Measurements from ENCODE around the gene OXSM.
A peak's percentile ranks its signal among the peaks of the same experiment; 100 is the strongest.

OXSM gene

GRCh38 chr3:25781758-25782594 is 7.9 kb upstream of the OXSM start:
- Histone ChIP-seq H3K27me3 (ENCODE audit: control insufficient read depth, insufficient read depth, low read length) (no peaks in the 10 kb centered on the region), H3K4me3 (ENCODE audit: low read length) (peak overlapping the region; percentile 97), H3K4me2 (ENCODE audit: low read length) (peak overlapping the region; percentile 90), H3K4me1 (ENCODE audit: control insufficient read depth, insufficient read depth, low read length) (peaks cover 18% of the 10 kb centered on the region), H3K36me3 (ENCODE audit: insufficient read depth, low read length) (peaks cover 6% of the 10 kb centered on the region), H3K9ac (ENCODE audit: low read depth, low read length) (peak overlapping the region; percentile 89), H3K9me3 (replicated peaks; ENCODE audit: low read length) (no peaks in the 10 kb centered on the region)

DNA sequence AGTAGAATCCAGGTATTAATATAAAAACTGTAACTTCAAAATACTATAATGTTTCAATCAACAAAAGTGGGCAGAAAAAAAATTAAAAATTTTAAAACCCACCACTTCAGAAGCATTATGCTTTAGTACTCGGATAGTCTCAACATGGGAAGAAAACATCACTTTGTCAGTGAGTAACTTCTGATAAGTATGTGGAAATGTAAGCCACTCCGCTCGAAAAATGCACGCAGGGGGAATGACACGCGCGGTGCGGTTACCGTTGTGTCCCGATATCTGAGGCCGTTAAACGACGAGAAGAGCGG is 7.3 kb upstream of the OXSM start:
- Histone ChIP-seq H3K9me3 (replicated peaks; ENCODE audit: low read length) (no peaks in the 10 kb centered on the region), H3K4me2 (ENCODE audit: low read length) (peak overlapping the region; percentile 90), H3K36me3 (ENCODE audit: insufficient read depth, low read length) (peaks cover 2% of the 10 kb centered on the region), H3K9ac (ENCODE audit: low read depth, low read length) (peak overlapping the region; percentile 89), H3K4me1 (ENCODE audit: control insufficient read depth, insufficient read depth, low read length) (peaks cover 18% of the 10 kb centered on the region), H3K27me3 (ENCODE audit: control insufficient read depth, insufficient read depth, low read length) (no peaks in the 10 kb centered on the region), H3K4me3 (ENCODE audit: low read length) (peak overlapping the region; percentile 97)

GRCh38 chr3:25782938-25783660 is 6.8 kb upstream of the OXSM start, which contains the start of gene NGLY1:
Gene NGLY1, minus strand, starts transcription at chr3:25783443. Its CDS starts 53 bp downstream, at chr3:25783390.
- peak within 1 kb of the TSS; percentile 97 for H3K4me3 ChIP-seq (ENCODE audit: low read length)
- peaks cover 18% of the 10 kb centered on the region for H3K4me1 ChIP-seq (ENCODE audit: control insufficient read depth, insufficient read depth, low read length)
- H3K9me3 ChIP-seq (replicated peaks; ENCODE audit: low read length) = no peaks in the 10 kb centered on the region
- H3K27me3 ChIP-seq (ENCODE audit: control insufficient read depth, insufficient read depth, low read length) = no peaks in the 10 kb centered on the region
- H3K36me3 ChIP-seq (ENCODE audit: insufficient read depth, low read length) = no peaks in the 10 kb centered on the region
- H3K4me2 ChIP-seq (ENCODE audit: low read length) = peak within 1 kb of the TSS; percentile 90
- peak within 1 kb of the TSS; percentile 89 for H3K9ac ChIP-seq (ENCODE audit: low read depth, low read length)

DNA sequence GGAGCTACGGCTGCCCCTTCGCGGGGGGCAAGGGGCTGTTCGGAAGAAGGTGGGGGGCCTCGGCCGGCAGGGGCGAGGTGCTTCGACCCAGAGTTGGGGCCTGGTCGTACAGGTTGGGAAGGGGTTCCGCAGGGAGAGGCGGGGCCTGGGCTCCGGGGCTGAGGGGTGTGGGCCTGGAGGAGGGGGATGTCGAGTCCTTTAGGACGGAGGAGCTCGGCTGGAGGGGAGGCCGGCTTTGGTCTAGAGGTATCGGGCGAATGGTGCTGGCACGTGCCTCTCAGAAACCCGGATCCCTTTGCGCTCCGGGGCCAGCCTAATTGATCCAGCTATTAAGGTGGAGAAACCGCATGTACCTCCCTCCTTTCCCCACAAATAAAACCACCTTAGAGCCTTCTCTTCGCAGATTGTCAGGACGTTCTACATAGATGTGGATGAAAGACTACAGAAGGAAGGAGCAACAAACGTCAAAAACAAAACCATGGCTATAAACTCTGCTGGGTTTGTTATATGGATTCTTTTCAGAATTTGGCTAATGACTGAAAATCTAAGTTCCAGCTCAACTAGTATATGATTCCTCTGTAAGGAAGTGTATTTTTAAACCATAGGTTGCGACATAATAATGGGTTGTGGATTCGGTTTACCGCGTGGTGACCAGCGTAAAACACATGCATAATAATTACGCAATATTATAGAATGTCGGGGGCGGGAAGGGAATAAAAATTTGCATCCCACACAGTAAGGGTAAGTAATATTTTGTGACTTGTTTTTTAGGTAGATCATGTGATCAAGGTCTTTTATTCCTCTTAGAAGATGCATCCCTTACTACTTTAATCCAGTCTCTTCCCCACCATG is 6.0 kb upstream of the OXSM start:
- no peaks in the 10 kb centered on the region for H3K27me3 ChIP-seq (ENCODE audit: control insufficient read depth, insufficient read depth, low read length)
- H3K9ac ChIP-seq (ENCODE audit: low read depth, low read length) = peak overlapping the region; percentile 81
- peak overlapping the region; percentile 83 for H3K4me3 ChIP-seq (ENCODE audit: low read length)

DNA sequence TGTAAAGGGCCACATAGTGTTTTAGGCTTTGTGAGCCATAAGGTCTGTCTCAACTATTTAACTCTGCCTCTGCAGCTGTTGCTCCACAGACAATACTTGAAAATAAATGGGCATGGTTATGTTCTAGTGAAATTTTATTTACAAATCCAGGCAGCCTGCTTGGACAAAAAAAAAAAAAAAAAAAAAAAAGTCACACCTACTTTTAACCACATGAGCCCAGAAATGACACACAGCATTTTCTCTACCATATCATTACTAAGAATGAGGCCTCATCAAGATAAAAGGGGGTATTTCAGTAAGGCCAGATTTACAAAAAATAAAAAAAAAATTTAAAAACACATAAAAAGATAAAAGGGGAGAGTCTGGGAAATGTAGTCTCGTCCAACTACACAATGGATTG is 4.9 kb upstream of the OXSM start:
- H3K27me3 ChIP-seq (ENCODE audit: control insufficient read depth, insufficient read depth, low read length) = no peaks in the 10 kb centered on the region
- no peak overlapping the region for H3K4me2 ChIP-seq (ENCODE audit: low read length)

More for the DNA sequence above, 6.0 kb upstream of the OXSM start:
- Histone ChIP-seq H3K36me3 (ENCODE audit: insufficient read depth, low read length) (no peaks in the 10 kb centered on the region), H3K9me3 (replicated peaks; ENCODE audit: low read length) (no peaks in the 10 kb centered on the region), H3K4me1 (ENCODE audit: control insufficient read depth, insufficient read depth, low read length) (peaks cover 22% of the 10 kb centered on the region), H3K4me2 (ENCODE audit: low read length) (peak overlapping the region; percentile 87)

DNA sequence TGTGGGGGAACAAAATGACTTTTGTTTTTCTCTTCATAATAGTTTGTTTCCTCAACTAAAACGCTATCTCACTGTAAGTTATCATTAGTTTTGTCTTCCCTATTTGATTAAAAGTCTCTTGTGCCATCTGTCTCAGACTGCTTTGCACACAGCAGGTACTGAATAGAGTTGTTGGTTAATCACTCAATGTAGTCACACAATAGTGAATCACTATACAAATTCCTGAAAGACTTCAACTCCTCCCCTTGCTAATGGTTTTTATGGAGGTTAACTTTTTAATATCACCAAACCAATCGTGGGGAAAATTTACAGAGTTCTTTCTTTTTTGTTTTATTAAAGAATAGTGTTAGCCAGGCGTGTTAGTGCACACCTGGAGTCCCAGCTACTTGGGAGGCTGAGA is 4.1 kb upstream of the OXSM start:
- H3K4me1 ChIP-seq (ENCODE audit: control insufficient read depth, insufficient read depth, low read length) = peaks cover 30% of the 10 kb centered on the region
- no peaks in the 10 kb centered on the region for H3K36me3 ChIP-seq (ENCODE audit: insufficient read depth, low read length)
- no peak overlapping the region for H3K9ac ChIP-seq (ENCODE audit: low read depth, low read length)
- H3K4me3 ChIP-seq (ENCODE audit: low read length) = no peak overlapping the region
- no peaks in the 10 kb centered on the region for H3K9me3 ChIP-seq (replicated peaks; ENCODE audit: low read length)
- no peak overlapping the region for H3K4me2 ChIP-seq (ENCODE audit: low read length)
- no peaks in the 10 kb centered on the region for H3K27me3 ChIP-seq (ENCODE audit: control insufficient read depth, insufficient read depth, low read length)

More for the DNA sequence above, 4.9 kb upstream of the OXSM start:
- Histone ChIP-seq H3K9ac (ENCODE audit: low read depth, low read length) (no peak overlapping the region), H3K4me1 (ENCODE audit: control insufficient read depth, insufficient read depth, low read length) (peaks cover 27% of the 10 kb centered on the region), H3K36me3 (ENCODE audit: insufficient read depth, low read length) (no peaks in the 10 kb centered on the region), H3K9me3 (replicated peaks; ENCODE audit: low read length) (no peaks in the 10 kb centered on the region), H3K4me3 (ENCODE audit: low read length) (no peak overlapping the region)

- H3K4me2 ChIP-seq (ENCODE audit: low read length) = no peak overlapping the region
- no peak overlapping the region for H3K4me3 ChIP-seq (ENCODE audit: low read length)
- no peak overlapping the region for H3K9ac ChIP-seq (ENCODE audit: low read depth, low read length)
- peaks cover 9% of the 10 kb centered on the region for H3K36me3 ChIP-seq (ENCODE audit: insufficient read depth, low read length)
- H3K4me1 ChIP-seq (ENCODE audit: control insufficient read depth, insufficient read depth, low read length) = peaks cover 25% of the 10 kb centered on the region
- H3K9me3 ChIP-seq (replicated peaks; ENCODE audit: low read length) = no peaks in the 10 kb centered on the region
- H3K27me3 ChIP-seq (ENCODE audit: control insufficient read depth, insufficient read depth, low read length) = no peaks in the 10 kb centered on the region
Measured at GRCh38 chr3:25787689-25788088, 2.2 kb upstream of the OXSM start.

GRCh38 chr3:25789209-25789595 is 688 bp upstream of the OXSM start:
- Histone ChIP-seq H3K9me3 (replicated peaks; ENCODE audit: low read length) (no peaks in the 10 kb centered on the region), H3K9ac (ENCODE audit: low read depth, low read length) (peak overlapping the region; percentile 88), H3K36me3 (ENCODE audit: insufficient read depth, low read length) (peaks cover 9% of the 10 kb centered on the region), H3K4me2 (ENCODE audit: low read length) (peak overlapping the region; percentile 80), H3K4me1 (ENCODE audit: control insufficient read depth, insufficient read depth, low read length) (peaks cover 20% of the 10 kb centered on the region), H3K4me3 (ENCODE audit: low read length) (peak overlapping the region; percentile 85), H3K27me3 (ENCODE audit: control insufficient read depth, insufficient read depth, low read length) (no peaks in the 10 kb centered on the region)

DNA sequence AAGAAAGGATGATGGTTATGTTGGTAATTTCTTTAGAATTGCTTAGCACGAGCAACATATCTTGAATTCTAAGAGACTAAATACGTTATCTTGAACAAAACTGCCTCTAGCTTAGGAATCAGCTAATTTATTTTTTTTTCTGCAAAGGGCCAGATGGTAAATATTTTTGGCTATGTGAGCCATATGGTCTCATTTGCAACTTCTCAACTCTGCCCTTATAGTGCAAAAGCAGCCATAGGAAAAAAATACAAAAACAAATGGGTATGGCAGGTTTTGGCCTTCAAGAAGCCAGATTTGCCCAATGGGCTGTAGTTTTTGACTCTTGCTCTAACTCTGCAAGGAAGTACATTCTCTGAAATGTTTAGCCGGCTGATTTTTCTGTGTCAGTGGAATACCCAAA is 11.9 kb downstream of the OXSM start:
- Histone ChIP-seq H3K4me3 (ENCODE audit: low read length) (no peak overlapping the region), H3K4me2 (ENCODE audit: low read length) (no peak overlapping the region), H3K27me3 (ENCODE audit: control insufficient read depth, insufficient read depth, low read length) (no peaks in the 10 kb centered on the region), H3K9me3 (replicated peaks; ENCODE audit: low read length) (no peaks in the 10 kb centered on the region), H3K4me1 (ENCODE audit: control insufficient read depth, insufficient read depth, low read length) (no peaks in the 10 kb centered on the region), H3K36me3 (ENCODE audit: insufficient read depth, low read length) (no peaks in the 10 kb centered on the region), H3K9ac (ENCODE audit: low read depth, low read length) (no peak overlapping the region)

DNA sequence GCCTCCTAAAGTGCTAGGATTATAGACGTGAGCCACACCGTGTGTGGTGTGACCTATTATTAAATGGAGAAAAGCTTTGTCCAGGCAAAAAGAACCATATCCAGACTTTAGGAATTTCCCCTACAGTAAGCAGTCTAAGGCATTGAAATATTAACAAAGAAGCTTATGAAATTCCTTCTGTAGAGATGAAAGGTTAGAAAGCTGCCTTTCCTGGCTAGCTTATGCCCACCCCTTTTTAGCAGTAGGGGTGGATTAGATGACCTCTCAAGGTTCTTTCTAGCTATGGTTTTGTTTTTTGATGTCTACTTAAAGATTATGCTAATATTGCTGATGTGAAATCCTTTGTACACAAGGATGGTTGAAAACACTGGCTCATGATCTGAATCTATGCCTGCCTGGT is 13.9 kb downstream of the OXSM start:
- Histone ChIP-seq H3K4me2 (ENCODE audit: low read length) (no peak overlapping the region), H3K36me3 (ENCODE audit: insufficient read depth, low read length) (no peaks in the 10 kb centered on the region), H3K4me1 (ENCODE audit: control insufficient read depth, insufficient read depth, low read length) (no peaks in the 10 kb centered on the region), H3K27me3 (ENCODE audit: control insufficient read depth, insufficient read depth, low read length) (no peaks in the 10 kb centered on the region), H3K9me3 (replicated peaks; ENCODE audit: low read length) (no peaks in the 10 kb centered on the region), H3K9ac (ENCODE audit: low read depth, low read length) (no peak overlapping the region), H3K4me3 (ENCODE audit: low read length) (no peak overlapping the region)

DNA sequence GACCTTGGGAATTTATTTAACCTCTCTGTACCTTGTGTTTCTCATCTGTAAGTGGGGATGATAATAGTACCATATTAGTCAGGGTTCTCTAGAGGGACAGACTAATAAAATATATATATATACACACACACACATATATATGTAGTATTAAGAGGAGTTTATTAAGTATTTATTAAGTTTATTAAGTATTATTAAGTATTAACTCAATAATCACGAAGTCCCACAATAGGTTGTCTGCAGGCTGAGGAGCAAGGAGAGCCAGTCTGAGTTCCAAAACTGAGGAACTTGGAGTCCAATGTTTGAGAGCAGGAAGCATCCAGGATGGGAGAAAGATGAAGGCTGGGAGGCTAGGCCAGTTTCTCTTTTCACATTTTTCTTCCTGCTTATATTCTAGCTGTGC is 14.8 kb downstream of the OXSM start:
- no peaks in the 10 kb centered on the region for H3K9me3 ChIP-seq (replicated peaks; ENCODE audit: low read length)
- H3K4me2 ChIP-seq (ENCODE audit: low read length) = no peak overlapping the region
- no peaks in the 10 kb centered on the region for H3K27me3 ChIP-seq (ENCODE audit: control insufficient read depth, insufficient read depth, low read length)
- no peak overlapping the region for H3K9ac ChIP-seq (ENCODE audit: low read depth, low read length)
- no peaks in the 10 kb centered on the region for H3K36me3 ChIP-seq (ENCODE audit: insufficient read depth, low read length)
- no peak overlapping the region for H3K4me3 ChIP-seq (ENCODE audit: low read length)
- H3K4me1 ChIP-seq (ENCODE audit: control insufficient read depth, insufficient read depth, low read length) = no peaks in the 10 kb centered on the region
